Measurements from ENCODE around the gene MRPL28.

The MRPL28 gene

GRCh38 chr16:354971-355461 is 15.3 kb downstream of the MRPL28 start:
- Histone ChIP-seq H4K20me1 (ENCODE audit: insufficient read depth, low read length) (peaks cover 23% of the 10 kb centered on the region), H3K27ac (ENCODE audit: low read length) (no peak overlapping the region), H3K27me3 (ENCODE audit: insufficient read depth, low read length, poor library complexity) (no peaks in the 10 kb centered on the region), H3K9ac (ENCODE audit: low read depth, low read length) (no peak overlapping the region), H3K36me3 (ENCODE audit: insufficient read depth, low read length) (peaks cover 7% of the 10 kb centered on the region), H3K4me3 (ENCODE audit: low read depth in 1 of 2, low read length in 2 of 2) (no peak overlapping the region), H3K4me2 (ENCODE audit: insufficient read depth, low read length) (no peak overlapping the region), H3K4me1 (ENCODE audit: insufficient read depth, low read length) (peaks cover 15% of the 10 kb centered on the region), H3K79me2 (ENCODE audit: insufficient read depth, low read length) (peaks cover 20% of the 10 kb centered on the region), H2AFZ (ENCODE audit: low read depth, low read length) (no peak overlapping the region), H3K9me3 (ENCODE audit: insufficient read depth, low read length, severe bottlenecking) (no peaks in the 10 kb centered on the region)
- DNase-seq = no peak
- ATAC-seq (ENCODE audit: insufficient read depth, low read depth) = no peak
- TF ChIP-seq CTCF (IDR thresholded peaks at IDR 0.05; ENCODE audit: borderline replicate concordance, extremely low read depth, low read length, poor library complexity, severe bottlenecking) = no peak
- no peak for TF ChIP-seq EZH2 (IDR thresholded peaks at IDR 0.05; ENCODE audit: borderline replicate concordance, low read depth, low read length, severe bottlenecking)

GRCh38 chr16:354291-354881 is 16.0 kb downstream of the MRPL28 start:
- Histone ChIP-seq H3K79me2 (ENCODE audit: insufficient read depth, low read length) (peaks cover 26% of the 10 kb centered on the region), H3K27me3 (ENCODE audit: insufficient read depth, low read length, poor library complexity) (no peaks in the 10 kb centered on the region), H3K9me3 (ENCODE audit: insufficient read depth, low read length, severe bottlenecking) (no peaks in the 10 kb centered on the region), H3K9ac (ENCODE audit: low read depth, low read length) (no peak overlapping the region), H3K4me2 (ENCODE audit: insufficient read depth, low read length) (no peak overlapping the region), H4K20me1 (ENCODE audit: insufficient read depth, low read length) (peaks cover 28% of the 10 kb centered on the region), H3K27ac (ENCODE audit: low read length) (no peak overlapping the region), H2AFZ (ENCODE audit: low read depth, low read length) (no peak overlapping the region), H3K4me3 (ENCODE audit: low read depth in 1 of 2, low read length in 2 of 2) (no peak overlapping the region), H3K36me3 (ENCODE audit: insufficient read depth, low read length) (peaks cover 12% of the 10 kb centered on the region), H3K4me1 (ENCODE audit: insufficient read depth, low read length) (peaks cover 20% of the 10 kb centered on the region)
- no peak for DNase-seq
- TF ChIP-seq EZH2 (IDR thresholded peaks at IDR 0.05; ENCODE audit: borderline replicate concordance, low read depth, low read length, severe bottlenecking) (no peak), CTCF (IDR thresholded peaks at IDR 0.05; ENCODE audit: borderline replicate concordance, extremely low read depth, low read length, poor library complexity, severe bottlenecking) (no peak)
- no peak for ATAC-seq (ENCODE audit: insufficient read depth, low read depth)

- Histone ChIP-seq H3K27me3 (ENCODE audit: insufficient read depth, low read length, poor library complexity) (no peaks in the 10 kb centered on the region), H3K79me2 (ENCODE audit: insufficient read depth, low read length) (peaks cover 31% of the 10 kb centered on the region), H3K9ac (ENCODE audit: low read depth, low read length) (no peak overlapping the region), H2AFZ (ENCODE audit: low read depth, low read length) (no peak overlapping the region), H3K4me3 (ENCODE audit: low read depth in 1 of 2, low read length in 2 of 2) (no peak overlapping the region), H3K27ac (ENCODE audit: low read length) (no peak overlapping the region), H3K9me3 (ENCODE audit: insufficient read depth, low read length, severe bottlenecking) (no peaks in the 10 kb centered on the region), H3K4me1 (ENCODE audit: insufficient read depth, low read length) (peaks cover 23% of the 10 kb centered on the region), H3K4me2 (ENCODE audit: insufficient read depth, low read length) (peak overlapping the region; percentile 28; the same call in 1 of the 2 replicates), H4K20me1 (ENCODE audit: insufficient read depth, low read length) (peaks cover 32% of the 10 kb centered on the region), H3K36me3 (ENCODE audit: insufficient read depth, low read length) (peaks cover 15% of the 10 kb centered on the region)
- ATAC-seq (ENCODE audit: insufficient read depth, low read depth) (no peak), DNase-seq (no peak)
- no peak for TF ChIP-seq CTCF (IDR thresholded peaks at IDR 0.05; ENCODE audit: borderline replicate concordance, extremely low read depth, low read length, poor library complexity, severe bottlenecking)
These were observed 16.7 kb downstream of the MRPL28 start for GRCh38 chr16:353404-354290.

All from DND-41 (cell line).